Lower leg skin (tissue), 3 donors: ENCODE data around the gene SMARCA5.
"Not testable (repeated sequence)": the region's sequence is repeated elsewhere in the genome, so short reads cannot be mapped to it uniquely, and the experiment has no call there.

Experiments
- CTCF ChIP-seq, 3 donors: fragments of 450-650 bp; IDR thresholded peaks; one replicate each; pipeline ENCODE4 v1.5.1; 2016; ENCODE audit warnings: antibody characterized with exemption in 3 of 3, mild to moderate bottlenecking in 3 of 3, moderate library complexity in 2 of 3
- POLR2A ChIP-seq, 2 donors: fragments of 450-650 bp; IDR thresholded peaks; one replicate each; pipeline ENCODE4 v1.6.1; 2016 to 2017; ENCODE audit warnings: antibody characterized with exemption in 2 of 2, mild to moderate bottlenecking in 1 of 2, moderate library complexity in 1 of 2

GRCh38 chr4:143528046-143528445, 14.5 kb downstream of the SMARCA5 start:
- not testable (repeated sequence) for TF ChIP-seq CTCF, POLR2A (IDR thresholded peaks at IDR 0.05)
